ENCODE results near the gene GIT1. TPM values are rescaled to one million over a fixed set of nuclear protein-coding genes. Genes with fewer than 3 reads are reported as not detected.

The GIT1 gene
- total RNA-seq, 2 donors from 2014 or later: 24.1 to 35.3 TPM

DNA sequence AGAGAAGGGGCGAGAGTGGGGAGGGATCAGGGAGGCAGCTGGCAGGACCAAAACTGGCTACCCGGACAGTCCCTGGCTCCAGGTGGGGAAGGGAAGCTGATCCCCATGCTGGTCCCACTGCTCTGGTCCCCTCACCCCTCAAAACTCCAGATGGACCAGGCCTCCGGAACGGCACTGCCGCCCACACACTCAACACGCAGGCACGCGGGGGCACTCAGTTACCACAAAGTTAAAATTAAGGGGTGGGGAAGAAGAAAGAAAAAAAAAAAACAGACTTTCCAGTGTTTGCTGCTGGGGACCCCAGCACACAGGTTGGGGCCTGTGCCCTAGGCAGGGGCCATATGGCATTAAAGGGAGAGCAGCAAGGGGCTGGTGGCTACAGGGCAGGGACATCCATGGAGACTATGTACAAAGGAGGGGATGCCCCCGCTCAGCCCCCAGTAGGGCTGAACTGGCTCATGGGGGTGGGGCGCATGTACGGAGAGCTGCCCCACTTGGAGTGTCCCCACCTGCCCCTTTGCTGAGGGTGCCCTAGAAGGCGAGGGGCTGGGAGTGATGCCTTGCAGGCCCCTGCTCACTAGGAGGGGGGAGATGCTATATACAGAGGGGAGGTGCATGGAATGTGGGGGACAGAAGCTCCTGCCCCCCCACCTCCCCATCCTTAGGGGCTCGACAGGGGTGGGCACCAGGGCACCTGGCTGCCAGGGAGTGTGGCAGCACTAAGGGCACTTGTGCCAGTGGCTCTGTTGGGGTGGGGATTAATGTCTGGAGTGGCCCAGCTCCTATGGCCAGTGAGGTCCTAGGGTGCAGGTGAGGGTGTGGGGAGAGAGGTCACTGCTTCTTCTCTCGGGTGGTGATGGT lies 15.3 kb downstream of the GIT1 start:
- no peak overlapping the region for H3K27ac ChIP-seq
- DNase-seq (ENCODE audit: low spot score) (no peak), ATAC-seq (ENCODE audit: insufficient number of reproducible peaks, low FRiP score, low read depth) (no peak)
- TF ChIP-seq, protein P1, sequence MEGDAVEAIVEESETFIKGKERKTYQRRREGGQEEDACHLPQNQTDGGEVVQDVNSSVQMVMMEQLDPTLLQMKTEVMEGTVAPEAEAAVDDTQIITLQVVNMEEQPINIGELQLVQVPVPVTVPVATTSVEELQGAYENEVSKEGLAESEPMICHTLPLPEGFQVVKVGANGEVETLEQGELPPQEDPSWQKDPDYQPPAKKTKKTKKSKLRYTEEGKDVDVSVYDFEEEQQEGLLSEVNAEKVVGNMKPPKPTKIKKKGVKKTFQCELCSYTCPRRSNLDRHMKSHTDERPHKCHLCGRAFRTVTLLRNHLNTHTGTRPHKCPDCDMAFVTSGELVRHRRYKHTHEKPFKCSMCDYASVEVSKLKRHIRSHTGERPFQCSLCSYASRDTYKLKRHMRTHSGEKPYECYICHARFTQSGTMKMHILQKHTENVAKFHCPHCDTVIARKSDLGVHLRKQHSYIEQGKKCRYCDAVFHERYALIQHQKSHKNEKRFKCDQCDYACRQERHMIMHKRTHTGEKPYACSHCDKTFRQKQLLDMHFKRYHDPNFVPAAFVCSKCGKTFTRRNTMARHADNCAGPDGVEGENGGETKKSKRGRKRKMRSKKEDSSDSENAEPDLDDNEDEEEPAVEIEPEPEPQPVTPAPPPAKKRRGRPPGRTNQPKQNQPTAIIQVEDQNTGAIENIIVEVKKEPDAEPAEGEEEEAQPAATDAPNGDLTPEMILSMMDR (IDR thresholded peaks at IDR 0.05): no peak
- H3K36me3 ChIP-seq: peaks cover 28% of the 10 kb centered on the region
- H3K4me1 ChIP-seq (ENCODE audit: control insufficient read depth in 1 of 2, low read depth in 2 of 2): peaks cover 8 to 52% of the 10 kb centered on the region in 2 donors
- H3K4me3 ChIP-seq: no peak overlapping the region
- H3K27me3 ChIP-seq (replicated peaks; ENCODE audit: insufficient read depth): no peaks in the 10 kb centered on the region
- no peaks in the 10 kb centered on the region for H3K9me3 ChIP-seq

DNA sequence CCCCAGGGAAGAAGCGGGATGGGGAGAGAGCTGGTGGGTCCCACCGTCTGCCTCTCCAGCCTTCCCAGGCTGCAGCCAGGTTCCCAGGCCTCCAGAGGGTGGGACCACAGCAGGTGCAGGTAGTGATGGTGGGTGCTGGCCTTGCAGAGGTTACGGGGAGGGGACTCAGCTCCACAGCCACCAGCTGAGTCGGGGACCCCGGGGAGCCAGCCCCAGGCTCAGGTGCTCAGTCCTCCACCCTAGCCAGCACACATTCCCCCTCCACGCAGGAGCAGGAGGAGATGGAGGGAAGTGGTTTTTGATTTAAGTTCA lies 15.9 kb downstream of the GIT1 start:
- no peaks in the 10 kb centered on the region for H3K27me3 ChIP-seq (replicated peaks; ENCODE audit: insufficient read depth)
- DNase-seq (ENCODE audit: low spot score) (no peak), ATAC-seq (ENCODE audit: insufficient number of reproducible peaks, low FRiP score, low read depth) (no peak)
- H3K4me3 ChIP-seq: no peak overlapping the region
- no peaks in the 10 kb centered on the region for H3K9me3 ChIP-seq
- TF ChIP-seq, protein P1 (IDR thresholded peaks at IDR 0.05): no peak
- H3K36me3 ChIP-seq: peaks cover 28% of the 10 kb centered on the region
- H3K4me1 ChIP-seq (ENCODE audit: control insufficient read depth in 1 of 2, low read depth in 2 of 2): peaks cover 9 to 55% of the 10 kb centered on the region in 2 donors
- H3K27ac ChIP-seq: no peak overlapping the region

DNA sequence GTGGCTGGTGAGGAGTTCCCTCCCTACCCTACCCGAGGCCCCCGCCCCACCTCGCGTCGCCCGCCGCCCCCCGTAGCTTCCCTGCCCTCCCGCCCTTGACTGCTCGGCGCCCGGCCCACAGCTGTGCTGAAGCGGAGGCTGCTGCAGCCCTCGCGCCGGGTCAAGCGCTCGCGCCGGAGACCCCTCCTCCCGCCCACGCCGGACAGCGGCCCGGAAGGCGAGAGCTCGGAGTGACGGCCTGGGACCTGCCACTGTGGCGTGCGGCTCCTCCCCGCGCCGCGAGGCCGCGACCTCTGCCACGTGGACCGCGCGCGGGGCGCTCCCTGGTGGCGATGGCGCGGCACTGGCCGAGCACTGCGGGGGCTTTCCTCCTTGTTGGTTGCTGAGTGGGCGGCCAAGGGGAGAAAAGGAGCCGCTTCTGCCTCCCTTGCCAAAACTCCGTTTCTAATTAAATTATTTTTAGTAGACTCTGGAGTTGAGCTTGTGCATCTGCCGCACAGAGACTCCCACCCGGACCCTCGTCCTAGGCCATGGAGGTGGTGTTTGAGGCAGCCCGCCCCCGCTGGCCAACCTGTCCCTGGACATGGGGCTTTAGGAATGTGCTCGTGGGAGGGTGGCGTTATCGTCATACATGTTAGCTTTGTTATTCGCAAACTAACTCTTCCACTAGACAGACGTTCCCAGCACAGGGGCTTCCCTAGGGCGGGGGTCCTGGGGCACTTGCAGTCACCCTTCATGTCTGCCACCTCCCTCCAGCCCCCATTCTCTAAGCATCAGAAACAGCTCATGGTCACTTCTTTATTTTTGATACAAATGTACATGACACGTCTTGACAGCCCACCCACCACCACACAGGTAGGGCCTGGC lies 16.5 kb downstream of the GIT1 start:
- Histone ChIP-seq H3K36me3 (peaks cover 28% of the 10 kb centered on the region), H3K9me3 (no peaks in the 10 kb centered on the region), H3K27ac (peak overlapping the region in 1 of 2 donors; percentile 17), H3K4me1 (ENCODE audit: control insufficient read depth in 1 of 2, low read depth in 2 of 2) (peaks cover 9 to 52% of the 10 kb centered on the region in 2 donors), H3K4me3 (peak overlapping the region; percentile 70), H3K27me3 (replicated peaks; ENCODE audit: insufficient read depth) (no peaks in the 10 kb centered on the region)
- TF ChIP-seq, protein P1 (IDR thresholded peaks at IDR 0.05): peak; percentile 77
- DNase-seq (ENCODE audit: low spot score) (no peak), ATAC-seq (ENCODE audit: insufficient number of reproducible peaks, low FRiP score, low read depth) (no peak)

- ATAC-seq (ENCODE audit: insufficient number of reproducible peaks, low FRiP score, low read depth): no peak
- DNase-seq (ENCODE audit: low spot score): no peak
- no peaks in the 10 kb centered on the region for H3K27me3 ChIP-seq (replicated peaks; ENCODE audit: insufficient read depth)
- H3K4me1 ChIP-seq (ENCODE audit: control insufficient read depth in 1 of 2, low read depth in 2 of 2): peaks cover 9 to 44% of the 10 kb centered on the region in 2 donors
- H3K36me3 ChIP-seq: peaks cover 28% of the 10 kb centered on the region
- TF ChIP-seq, protein P1 (IDR thresholded peaks at IDR 0.05): no peak
- no peaks in the 10 kb centered on the region for H3K9me3 ChIP-seq
- peak overlapping the region; percentile 15 to 17 for H3K27ac ChIP-seq
- peak overlapping the region; percentile 70 for H3K4me3 ChIP-seq
These were observed 17.4 kb downstream of the GIT1 start for GRCh38 chr17:29571883-29572681.
